IMR-90 (cell line): ENCODE data around the gene MGAT3.

Experiments used
- BHLHE40 ChIP-seq: fragments of 150-350 bp; IDR thresholded peaks from 2 replicates; pipeline ENCODE4 v1.6.1; 2016; ENCODE audit warnings: mild to moderate bottlenecking, low read depth, low read length
- CEBPB ChIP-seq: IDR thresholded peaks from 2 replicates; pipeline ENCODE4 v1.6.1; 2012; ENCODE audit warnings: low read depth, low read length, improper control_type of control experiment
- CHD1 ChIP-seq: IDR thresholded peaks from 2 replicates; pipeline ENCODE4 v1.6.1; 2012; ENCODE audit warnings: low read depth, low read length, improper control_type of control experiment
- CTCF ChIP-seq: conservative IDR thresholded peaks from 2 replicates; pipeline ENCODE4 v1.5.1; 2012; ENCODE audit warnings: mild to moderate bottlenecking, low read depth, low read length, improper control_type of control experiment
- NFE2L2 ChIP-seq: fragments of 150-350 bp; IDR thresholded peaks from 2 replicates; pipeline ENCODE4 v1.6.1; 2016; ENCODE audit warnings: low read depth, mild to moderate bottlenecking, low read length
- POLR2A ChIP-seq: IDR thresholded peaks from 2 replicates; pipeline ENCODE4 v1.6.1; 2012; ENCODE audit warnings: mild to moderate bottlenecking, low read depth, low read length
- RAD21 ChIP-seq: IDR thresholded peaks from 2 replicates; pipeline ENCODE4 v1.6.1; 2012; ENCODE audit warnings: low read length, improper control_type of control experiment
- RFX5 ChIP-seq: IDR thresholded peaks from 2 replicates; pipeline ENCODE4 v1.8.0; 2012; ENCODE audit warnings: low read depth, mild to moderate bottlenecking, low read length, moderate library complexity
- SMC3 ChIP-seq: fragments of 150-350 bp; IDR thresholded peaks from 2 replicates; pipeline ENCODE4 v1.6.1; 2016; ENCODE audit warnings: low read depth, mild to moderate bottlenecking, antibody characterized with exemption, low read length, moderate library complexity
- TF ChIP-seq, protein P1 (sequence below): fragments of 150-350 bp; IDR thresholded peaks from 2 replicates; pipeline ENCODE4 v1.6.1; 2017; ENCODE audit warnings: mild to moderate bottlenecking, antibody characterized with exemption, low read length, low read depth

- TF ChIP-seq SMC3 (no peak), RAD21 (no peak), POLR2A (no peak), CTCF (no peak), CHD1 (no peak), RFX5 (no peak), BHLHE40 (no peak), CEBPB (no peak), NFE2L2 (no peak)
- TF ChIP-seq, protein P1, sequence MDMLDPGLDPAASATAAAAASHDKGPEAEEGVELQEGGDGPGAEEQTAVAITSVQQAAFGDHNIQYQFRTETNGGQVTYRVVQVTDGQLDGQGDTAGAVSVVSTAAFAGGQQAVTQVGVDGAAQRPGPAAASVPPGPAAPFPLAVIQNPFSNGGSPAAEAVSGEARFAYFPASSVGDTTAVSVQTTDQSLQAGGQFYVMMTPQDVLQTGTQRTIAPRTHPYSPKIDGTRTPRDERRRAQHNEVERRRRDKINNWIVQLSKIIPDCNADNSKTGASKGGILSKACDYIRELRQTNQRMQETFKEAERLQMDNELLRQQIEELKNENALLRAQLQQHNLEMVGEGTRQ, result no peak
Measured at GRCh38 chr22:39474351-39475111, 17.7 kb downstream of the MGAT3 start.
